GM18867 (cell line): ENCODE data around the gene MAPRE2.

Experiments
- ATAC-seq: cut with Tn5 transposase; IDR thresholded peaks from one replicate; pipeline ENCODE4 v1.9.1; 2021; ENCODE audit warnings: mild to moderate bottlenecking, moderate library complexity; ENCODE audit not compliant: unreplicated experiment

MAPRE2 gene

DNA sequence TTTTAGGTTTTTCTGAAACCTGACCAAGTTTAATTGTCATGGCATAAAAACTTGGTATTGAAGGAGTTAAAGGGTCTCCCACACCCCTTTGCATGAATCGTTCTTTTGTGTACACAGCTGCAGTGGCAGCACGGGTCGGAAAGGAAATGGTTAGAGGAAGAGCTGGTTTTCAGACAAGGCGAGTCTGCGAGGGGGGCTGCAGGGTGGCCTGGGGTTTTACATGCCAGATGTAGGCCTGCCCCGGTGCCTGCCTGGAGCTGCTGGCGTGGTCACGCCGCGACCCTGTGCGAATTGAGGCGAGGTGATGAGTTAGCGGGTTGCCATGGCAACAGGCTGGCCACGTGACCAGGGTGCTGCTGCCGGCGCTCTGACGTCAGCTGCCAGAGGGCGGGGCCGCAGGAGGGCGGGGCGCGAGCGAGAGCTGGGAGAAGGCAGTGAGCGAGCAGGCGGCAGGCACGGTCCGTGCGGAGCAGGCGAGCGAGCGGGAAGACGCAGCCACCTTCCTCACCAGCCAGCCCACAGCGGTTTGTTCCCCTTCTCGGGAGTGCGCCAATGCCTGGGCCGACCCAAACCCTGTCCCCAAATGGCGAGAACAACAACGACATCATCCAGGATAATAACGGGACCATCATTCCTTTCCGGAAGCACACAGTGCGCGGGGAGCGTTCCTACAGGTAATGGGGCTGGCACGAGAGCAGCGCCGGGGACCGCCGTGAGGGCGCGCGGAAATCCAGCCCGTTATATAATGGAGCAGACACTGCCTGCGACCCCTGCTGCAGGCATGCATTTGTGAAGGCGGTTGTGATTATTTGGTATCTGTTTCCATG lies at the start of gene MAPRE2:
TSS of gene MAPRE2 (plus strand) at position 426 of the 827 bp plus-strand sequence. CDS start at position 553, 127 bp downstream.
- ATAC-seq, result peak; percentile 84

- ATAC-seq, result no peak
Observed at GRCh38 chr18:34991561-34991960, 49.7 kb upstream of the MAPRE2 start.

DNA sequence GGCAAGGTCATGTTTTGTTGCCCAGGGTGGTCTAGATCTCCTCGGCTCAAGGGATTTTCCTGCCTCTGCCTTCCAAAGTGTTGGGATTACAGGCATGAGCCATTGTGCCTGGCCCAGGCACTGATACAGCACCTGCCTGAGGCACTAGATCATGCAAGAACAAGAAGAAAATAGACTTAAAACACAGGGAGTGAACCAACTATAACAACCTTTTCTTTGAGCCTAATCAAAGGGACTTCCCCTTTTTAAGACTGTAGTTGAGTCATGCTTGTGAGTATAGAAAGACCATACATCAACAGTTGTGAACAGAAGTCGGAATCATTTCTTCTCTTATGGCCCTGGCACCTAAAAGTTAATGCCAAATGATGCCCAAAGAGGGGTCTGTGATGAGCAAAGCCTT lies 47.9 kb upstream of the MAPRE2 start:
- ATAC-seq, result no peak

DNA sequence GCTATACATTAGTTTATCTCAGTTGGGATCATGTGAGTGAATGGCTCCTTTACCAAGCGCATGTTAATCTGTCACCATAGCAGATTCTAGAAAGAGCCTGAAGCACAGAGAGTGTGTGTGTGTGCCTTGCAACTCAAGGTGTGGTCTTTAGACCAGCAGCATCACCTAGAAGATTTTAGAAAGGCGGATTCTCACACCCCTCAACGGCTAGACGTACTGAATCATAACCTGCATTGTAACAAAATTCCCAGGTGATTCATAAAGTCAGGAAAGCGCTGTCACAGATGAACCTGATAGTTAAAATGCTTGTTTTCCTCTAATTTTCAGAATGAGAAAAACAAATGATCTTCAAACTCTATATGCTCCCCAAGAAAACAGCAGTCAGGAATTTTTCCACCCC lies 45.5 kb upstream of the MAPRE2 start:
- no peak for ATAC-seq

DNA sequence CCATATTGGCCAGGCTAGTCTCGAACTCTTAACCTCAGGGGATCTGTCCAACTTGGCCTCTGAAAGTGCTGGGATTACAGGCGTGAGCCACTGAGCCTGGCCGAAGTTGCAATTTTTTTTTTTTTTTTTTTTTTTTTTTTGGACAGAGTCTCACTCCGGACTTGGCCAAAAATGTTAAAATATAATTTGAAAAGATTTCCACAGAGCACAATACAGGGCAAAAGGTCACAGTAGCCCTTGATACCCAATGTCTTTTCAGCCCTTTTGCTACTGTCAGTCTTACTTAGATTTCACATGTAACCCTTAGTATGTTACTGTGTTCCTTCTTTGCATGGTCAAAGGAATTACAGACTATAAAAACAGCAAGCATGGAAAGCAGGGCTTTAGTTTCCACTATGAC lies 42.6 kb upstream of the MAPRE2 start:
- no peak for ATAC-seq

DNA sequence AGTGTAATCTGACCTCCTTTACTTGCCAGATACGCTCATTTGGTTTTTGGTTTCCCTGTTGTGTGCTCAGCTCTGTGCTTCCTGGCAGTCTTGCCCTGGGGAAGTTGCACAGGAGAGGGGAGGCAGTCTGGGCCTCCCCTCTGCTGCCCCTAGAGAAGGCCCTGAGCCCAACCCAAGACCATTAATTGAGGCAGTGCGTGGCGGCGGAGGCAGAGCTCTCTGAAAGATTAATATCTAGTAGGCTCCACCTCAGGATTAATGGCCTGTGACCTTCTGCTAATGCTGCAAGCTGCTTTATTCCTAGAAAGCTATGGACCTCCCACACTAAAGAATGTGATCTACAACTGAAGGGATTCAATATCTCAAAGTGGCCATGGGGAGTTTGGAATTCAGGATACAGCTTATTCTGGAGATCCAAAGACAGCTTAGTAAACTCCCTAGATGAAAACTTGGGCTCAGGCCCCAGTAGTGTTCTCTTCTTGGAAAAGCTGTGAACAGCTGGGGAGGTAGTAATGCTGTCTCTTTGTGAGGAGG lies 41.4 kb upstream of the MAPRE2 start:
- no peak for ATAC-seq

- ATAC-seq, result no peak
Observed at GRCh38 chr18:35000457-35000856, 40.8 kb upstream of the MAPRE2 start.

DNA sequence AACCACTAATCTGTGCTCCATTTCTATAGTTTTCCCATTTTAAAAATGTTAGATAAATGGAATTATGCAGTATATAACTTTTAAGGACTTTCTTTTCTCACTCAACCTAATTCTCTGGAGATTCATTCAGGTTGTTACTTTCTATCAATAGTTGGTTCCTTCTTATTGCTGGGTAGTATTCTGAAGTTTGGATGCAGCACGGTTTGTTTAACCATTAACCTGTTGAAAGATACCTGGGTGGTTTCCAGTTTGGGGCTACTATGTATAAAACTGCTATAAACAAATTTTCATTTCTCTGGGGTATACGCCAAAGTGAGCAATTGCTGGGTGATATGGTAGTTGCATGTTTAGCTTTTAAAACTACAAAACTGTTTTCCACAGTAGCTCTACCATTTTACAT lies 39.1 kb upstream of the MAPRE2 start:
- ATAC-seq, result no peak

GRCh38 chr18:35005963-35006577 lies 35.1 kb upstream of the MAPRE2 start:
- ATAC-seq, result peak; percentile 91

- ATAC-seq, result no peak
Observed at GRCh38 chr18:35010156-35010555, 31.1 kb upstream of the MAPRE2 start.

GRCh38 chr18:35010993-35011392 lies 30.2 kb upstream of the MAPRE2 start:
- no peak for ATAC-seq

- ATAC-seq, result no peak
Observed at GRCh38 chr18:35019933-35020332, 21.3 kb upstream of the MAPRE2 start.

- no peak for ATAC-seq
Observed at GRCh38 chr18:35022426-35023001, 18.7 kb upstream of the MAPRE2 start.

- ATAC-seq, result no peak
Observed at GRCh38 chr18:35024196-35024595, 17.0 kb upstream of the MAPRE2 start.

DNA sequence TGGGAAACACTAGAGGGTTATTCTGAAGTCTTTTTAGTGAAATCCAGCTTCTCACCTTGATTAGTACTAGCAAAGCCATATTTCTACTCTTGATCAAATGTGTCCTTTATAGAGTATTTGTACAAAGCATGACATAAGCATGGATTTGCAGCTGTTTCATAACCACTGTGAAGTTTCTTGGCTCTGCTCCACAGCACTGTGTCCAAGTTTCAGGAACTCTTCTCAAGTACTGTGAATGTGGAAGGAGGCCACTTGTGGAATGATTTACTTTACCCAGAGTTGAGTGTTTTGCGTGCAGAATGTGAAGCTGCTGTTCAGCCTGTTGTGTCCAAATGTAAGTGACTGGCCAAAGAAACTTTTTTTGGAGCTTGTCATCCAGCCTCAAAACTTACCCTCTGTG lies 16.2 kb upstream of the MAPRE2 start:
- no peak for ATAC-seq

DNA sequence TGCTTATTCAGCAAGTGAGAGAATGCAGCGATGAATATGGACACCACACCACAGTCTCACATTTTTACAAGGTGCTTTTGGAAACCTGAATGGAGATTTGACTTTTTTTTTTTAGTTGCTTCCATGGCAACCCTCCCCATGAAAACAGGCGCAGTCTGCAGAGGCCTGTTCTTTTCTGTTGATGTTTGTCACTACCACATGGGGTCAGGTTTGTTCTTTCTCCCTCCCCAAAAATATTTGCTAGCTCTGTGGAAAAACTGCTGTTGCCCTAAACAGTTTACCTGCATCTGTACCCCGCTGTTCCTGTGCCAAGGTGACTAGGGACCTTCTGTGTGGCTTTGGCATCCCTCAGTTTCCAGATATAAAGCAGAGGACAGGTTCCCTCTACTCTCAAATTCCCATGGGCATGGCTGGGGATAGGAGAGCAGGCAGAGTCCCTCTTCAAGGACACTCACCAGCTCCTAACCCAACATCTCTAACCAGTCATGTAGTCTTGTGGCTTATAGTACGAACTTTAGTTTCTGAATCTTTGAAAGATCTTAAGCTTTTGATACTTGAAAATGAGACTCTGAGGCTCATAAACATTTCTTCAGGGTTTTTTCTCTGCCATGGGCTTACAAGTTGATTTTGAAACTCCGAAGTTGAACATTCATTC lies 14.7 kb upstream of the MAPRE2 start:
- ATAC-seq, result peak; percentile 37

- ATAC-seq, result no peak
Observed at GRCh38 chr18:35027206-35027605, 14.0 kb upstream of the MAPRE2 start.

DNA sequence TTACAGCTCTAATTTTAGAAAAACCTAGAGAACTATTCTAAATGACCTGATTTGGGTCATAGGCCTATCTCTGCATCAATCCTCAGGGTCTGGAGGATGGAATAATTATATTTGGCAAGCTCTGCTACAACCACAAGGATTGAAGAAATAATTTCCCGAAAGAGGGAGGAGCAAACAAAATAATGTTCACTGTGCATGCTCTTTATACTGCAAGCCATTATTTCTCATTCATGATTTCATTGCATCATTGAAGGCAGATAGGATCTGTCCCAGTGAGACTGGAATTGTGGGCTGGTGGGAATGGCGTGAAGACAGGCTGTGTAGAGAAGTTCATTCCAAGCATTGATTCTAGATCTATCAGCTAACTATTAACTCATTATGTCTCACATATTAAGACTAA lies 12.7 kb upstream of the MAPRE2 start:
- no peak for ATAC-seq

- ATAC-seq, result no peak
Observed at GRCh38 chr18:35029103-35029502, 12.1 kb upstream of the MAPRE2 start.

GRCh38 chr18:35029770-35030169 lies 11.4 kb upstream of the MAPRE2 start:
- peak; percentile 92 for ATAC-seq

DNA sequence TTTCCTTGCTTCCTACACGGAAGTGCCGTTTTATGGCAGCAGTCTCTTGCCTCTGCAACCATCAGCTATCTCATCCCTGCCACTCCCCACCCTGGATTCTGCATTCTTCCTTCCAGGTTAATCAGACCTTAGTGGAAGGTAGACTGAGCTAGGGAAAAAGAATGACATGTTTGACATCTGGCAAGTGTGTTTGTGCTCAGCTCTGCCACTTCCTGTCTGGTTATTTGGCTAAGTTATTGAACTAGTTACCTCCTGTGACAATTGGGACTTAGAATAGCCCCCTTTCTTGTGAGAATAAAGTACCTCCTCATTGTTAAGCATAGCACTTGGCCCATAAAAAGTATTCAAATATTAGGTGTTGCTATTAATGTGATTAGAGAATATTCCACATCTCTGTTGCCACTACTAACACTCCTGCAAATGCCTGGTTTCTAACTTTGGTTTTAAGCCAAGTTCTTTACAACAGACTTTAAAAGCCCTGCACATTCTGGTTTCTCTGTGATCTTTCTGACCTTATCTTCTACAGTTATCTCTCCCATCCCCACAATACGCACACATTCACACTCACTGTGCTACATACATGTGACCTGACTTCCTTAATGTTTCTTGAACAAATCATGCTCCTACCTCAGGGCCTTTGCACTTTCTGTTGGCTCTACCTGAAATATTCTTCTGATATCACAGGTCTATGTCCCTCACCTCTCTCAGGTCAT lies 10.8 kb upstream of the MAPRE2 start:
- peak; percentile 44 for ATAC-seq
